PC-3 (cell line): ENCODE measurements around the gene SAMD10. TPM values are rescaled to one million over a fixed set of nuclear protein-coding genes. Genes with fewer than 3 reads are reported as not detected.
"Not testable (repeated sequence)": the region's sequence is repeated elsewhere in the genome, so short reads cannot be mapped to it uniquely, and the experiment has no call there.

Experiments
- ATAC-seq: fragments of 200-7000 bp; cut with Tn5 transposase; 2 replicates; pipeline ENCODE4 v1.9.1; 2020; ENCODE audit warnings: mild to moderate bottlenecking, moderate library complexity
- BruUV-seq: library from RNA; stranded (reverse); fragments of 400-500 nt; replicated peaks from 2 replicates; lab custom pipeline; 2021; lab: Mats Ljungman, UMichigan
- CTCF ChIA-PET: fragments of 300-600 bp; sonication (Branson Sonifier 250); formaldehyde crosslinking; loops from one replicate; lab custom pipeline; 2022; ENCODE audit warnings: antibody characterized with exemption; lab: Charles Lee
- POLR2A ChIA-PET: fragments of 300-600 bp; sonication (Branson Sonifier 250); formaldehyde crosslinking; loops from one replicate; lab custom pipeline; 2022; ENCODE audit warnings: antibody characterized with exemption; ENCODE audit not compliant: unreplicated experiment; lab: Charles Lee
- DNase-seq: peaks from one replicate; pipeline ENCODE4 v3.0.0-alpha.2; 2015
- H2AFZ ChIP-seq: fragments of 300-600 bp; sonication (generic); 2 replicates; pipeline ENCODE4 v1.6.0; 2016; ENCODE audit warnings: antibody characterized with exemption, low read length
- H3F3A ChIP-seq: fragments of 300-600 bp; sonication (generic); one replicate; pipeline ENCODE4 v1.6.0; 2017; ENCODE audit warnings: antibody characterized with exemption, low read length, control low read depth, mild to moderate bottlenecking; ENCODE audit not compliant: unreplicated experiment
- H3K27ac ChIP-seq: fragments of 300-600 bp; sonication (generic); 2 replicates; pipeline ENCODE4 v1.5.1; 2016; ENCODE audit warnings: mild to moderate bottlenecking, low read length
- H3K27me3 ChIP-seq: fragments of 300-600 bp; sonication (generic); 2 replicates; pipeline ENCODE4 v1.6.1; 2016; ENCODE audit warnings: low read length, mixed read lengths
- H3K36me3 ChIP-seq: fragments of 300-600 bp; sonication (generic); 2 replicates; pipeline ENCODE4 v1.6.1; 2016; ENCODE audit warnings: low read depth, mixed run types, low read length, mixed read lengths
- H3K4me1 ChIP-seq: fragments of 300-600 bp; sonication (generic); 2 replicates; pipeline ENCODE4 v1.5.1; 2016; ENCODE audit warnings: low read length; ENCODE audit not compliant: insufficient read depth
- H3K4me2 ChIP-seq: fragments of 300-600 bp; sonication (generic); 2 replicates; pipeline ENCODE4 v1.6.0; 2016; ENCODE audit warnings: low read length
- H3K4me3 ChIP-seq: fragments of 300-600 bp; sonication (generic); 2 replicates; pipeline ENCODE4 v1.5.1; 2016; ENCODE audit warnings: mild to moderate bottlenecking, low read length, mixed read lengths
- H3K79me2 ChIP-seq: fragments of 300-600 bp; sonication (generic); 2 replicates; pipeline ENCODE4 v1.6.1; 2017; ENCODE audit warnings: low read length, mixed read lengths
- H3K9ac ChIP-seq: fragments of 300-600 bp; sonication (generic); 2 replicates; pipeline ENCODE4 v1.6.0; 2016; ENCODE audit warnings: mild to moderate bottlenecking, low read length
- H3K9me2 ChIP-seq: fragments of 300-600 bp; sonication (generic); replicated peaks from 2 replicates; pipeline ENCODE4 v1.6.1; 2016; ENCODE audit warnings: mixed run types, low read length, mixed read lengths
- H3K9me3 ChIP-seq: fragments of 300-600 bp; sonication (generic); 2 replicates; pipeline ENCODE4 v1.6.1; 2016; ENCODE audit warnings: low read length, mixed read lengths
- H4K20me1 ChIP-seq: fragments of 300-600 bp; sonication (generic); 2 replicates; pipeline ENCODE4 v1.6.1; 2016; ENCODE audit warnings: low read length, mixed read lengths
- EZH2 ChIP-seq: fragments of 300-600 bp; sonication (generic); IDR thresholded peaks from one replicate; pipeline ENCODE4 v1.6.1; 2017; ENCODE audit warnings: antibody characterized with exemption, mild to moderate bottlenecking, low read length; ENCODE audit not compliant: unreplicated experiment
- EZH2phosphoT487 ChIP-seq: fragments of 300-600 bp; sonication (generic); IDR thresholded peaks from 2 replicates; pipeline ENCODE4 v1.6.1; 2018; ENCODE audit warnings: mild to moderate bottlenecking, antibody characterized with exemption, low read length, borderline replicate concordance
- intact Hi-C: fragments of 100-400 bp; cut with micrococcal nuclease; formaldehyde crosslinking; loops from 2 replicates; pipeline ENCODE4 v1.9.0; 2023
- total RNA-seq: library from RNA; depleted of rRNA; stranded (reverse); fragments of >200 nt; gene quantifications from 2 replicates; pipeline ENCODE4 v1.2.3, GENCODE V29; 2014
- TF ChIP-seq, protein P1 (sequence below): fragments of 300-600 bp; sonication (generic); conservative IDR thresholded peaks from 2 replicates; pipeline ENCODE4 v1.5.1; 2017; ENCODE audit warnings: antibody characterized with exemption, low read depth, mild to moderate bottlenecking, low read length

The SAMD10 gene
- total RNA-seq, 1 experiment from 2014 or later: 7.4 TPM

DNA sequence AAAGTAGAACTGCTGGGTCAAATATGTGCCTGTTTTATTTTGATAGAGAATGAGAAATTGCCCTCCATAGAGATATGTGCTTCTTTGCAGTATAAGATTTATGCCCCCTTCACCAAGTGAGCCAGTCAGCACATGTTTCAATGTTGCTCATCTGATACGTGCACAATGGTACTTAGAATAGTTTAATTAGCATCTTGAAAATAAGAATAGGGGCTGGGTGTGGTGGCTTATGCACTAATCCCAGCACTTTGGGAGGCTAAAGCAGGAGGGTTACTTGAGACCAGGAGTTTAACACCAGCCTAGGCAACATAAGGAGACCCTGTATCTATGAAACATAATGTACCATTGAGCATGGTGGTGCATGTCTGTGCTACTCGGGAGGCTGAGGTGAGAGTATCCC is 36.2 kb upstream of the SAMD10 start:
- no peak overlapping the region for H3K4me3 ChIP-seq
- no peaks in the 10 kb centered on the region for H3K9me2 ChIP-seq
- H3K9ac ChIP-seq: no peak overlapping the region
- no peaks in the 10 kb centered on the region for H4K20me1 ChIP-seq
- H3K4me2 ChIP-seq: no peak overlapping the region
- no peaks in the 10 kb centered on the region for H3F3A ChIP-seq
- TF ChIP-seq EZH2 (no peak), EZH2phosphoT487 (no peak)
- TF ChIP-seq, protein P1, sequence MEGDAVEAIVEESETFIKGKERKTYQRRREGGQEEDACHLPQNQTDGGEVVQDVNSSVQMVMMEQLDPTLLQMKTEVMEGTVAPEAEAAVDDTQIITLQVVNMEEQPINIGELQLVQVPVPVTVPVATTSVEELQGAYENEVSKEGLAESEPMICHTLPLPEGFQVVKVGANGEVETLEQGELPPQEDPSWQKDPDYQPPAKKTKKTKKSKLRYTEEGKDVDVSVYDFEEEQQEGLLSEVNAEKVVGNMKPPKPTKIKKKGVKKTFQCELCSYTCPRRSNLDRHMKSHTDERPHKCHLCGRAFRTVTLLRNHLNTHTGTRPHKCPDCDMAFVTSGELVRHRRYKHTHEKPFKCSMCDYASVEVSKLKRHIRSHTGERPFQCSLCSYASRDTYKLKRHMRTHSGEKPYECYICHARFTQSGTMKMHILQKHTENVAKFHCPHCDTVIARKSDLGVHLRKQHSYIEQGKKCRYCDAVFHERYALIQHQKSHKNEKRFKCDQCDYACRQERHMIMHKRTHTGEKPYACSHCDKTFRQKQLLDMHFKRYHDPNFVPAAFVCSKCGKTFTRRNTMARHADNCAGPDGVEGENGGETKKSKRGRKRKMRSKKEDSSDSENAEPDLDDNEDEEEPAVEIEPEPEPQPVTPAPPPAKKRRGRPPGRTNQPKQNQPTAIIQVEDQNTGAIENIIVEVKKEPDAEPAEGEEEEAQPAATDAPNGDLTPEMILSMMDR: no peak
- ChIA-PET POLR2A (no interaction called here), CTCF (no interaction called here)
- no peak overlapping the region for H2AFZ ChIP-seq
- no peaks in the 10 kb centered on the region for H3K79me2 ChIP-seq
- H3K36me3 ChIP-seq: peaks cover 38% of the 10 kb centered on the region
- no TSS peak for BruUV-seq
- no peak overlapping the region for H3K27ac ChIP-seq
- H3K9me3 ChIP-seq: no peaks in the 10 kb centered on the region
- intact Hi-C loops: no loop called here
- ATAC-seq (no peak), DNase-seq (no peak)
- no peaks in the 10 kb centered on the region for H3K4me1 ChIP-seq
- H3K27me3 ChIP-seq: no peaks in the 10 kb centered on the region

DNA sequence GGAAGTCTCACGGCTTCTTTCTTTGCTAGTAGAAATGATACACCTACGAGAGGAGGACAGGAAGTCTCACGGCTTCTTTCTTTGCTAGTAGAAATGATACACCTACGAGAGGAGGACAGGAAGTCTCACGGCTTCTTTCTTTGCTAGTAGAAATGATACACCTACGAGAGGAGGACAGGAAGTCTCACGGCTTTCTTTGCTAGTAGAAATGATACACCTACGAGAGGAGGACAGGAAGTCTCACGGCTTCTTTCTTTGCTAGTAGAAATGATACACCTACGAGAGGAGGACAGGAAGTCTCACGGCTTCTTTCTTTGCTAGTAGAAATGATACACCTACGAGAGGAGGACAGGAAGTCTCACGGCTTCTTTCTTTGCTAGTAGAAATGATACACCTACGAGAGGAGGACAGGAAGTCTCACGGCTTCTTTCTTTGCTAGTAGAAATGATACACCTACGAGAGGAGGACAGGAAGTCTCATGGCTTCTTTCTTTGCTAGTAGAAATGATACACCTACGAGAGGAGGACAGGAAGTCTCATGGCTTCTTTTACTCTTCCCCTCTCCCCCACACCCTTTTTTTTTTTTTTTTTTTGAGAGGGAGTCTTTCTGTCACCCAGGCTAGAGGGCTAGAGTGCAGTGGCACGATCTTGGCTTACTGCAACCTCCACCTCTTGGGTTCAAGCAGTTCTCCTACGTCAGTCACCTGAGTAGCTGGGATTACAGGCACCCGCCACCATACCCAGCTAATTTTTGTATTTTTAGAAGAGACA is 33.1 kb upstream of the SAMD10 start:
- H3K79me2 ChIP-seq, H3K4me3 ChIP-seq, H3K9ac ChIP-seq, H3K9me3 ChIP-seq, intact Hi-C loops, H3K4me1 ChIP-seq, POLR2A ChIA-PET, BruUV-seq, H3F3A ChIP-seq, ATAC-seq, H3K4me2 ChIP-seq, H4K20me1 ChIP-seq, CTCF ChIA-PET, H2AFZ ChIP-seq, DNase-seq, H3K9me2 ChIP-seq, H3K27me3 ChIP-seq, H3K27ac ChIP-seq: not testable (repeated sequence)
- H3K36me3 ChIP-seq: peaks cover 54% of the 10 kb centered on the region

DNA sequence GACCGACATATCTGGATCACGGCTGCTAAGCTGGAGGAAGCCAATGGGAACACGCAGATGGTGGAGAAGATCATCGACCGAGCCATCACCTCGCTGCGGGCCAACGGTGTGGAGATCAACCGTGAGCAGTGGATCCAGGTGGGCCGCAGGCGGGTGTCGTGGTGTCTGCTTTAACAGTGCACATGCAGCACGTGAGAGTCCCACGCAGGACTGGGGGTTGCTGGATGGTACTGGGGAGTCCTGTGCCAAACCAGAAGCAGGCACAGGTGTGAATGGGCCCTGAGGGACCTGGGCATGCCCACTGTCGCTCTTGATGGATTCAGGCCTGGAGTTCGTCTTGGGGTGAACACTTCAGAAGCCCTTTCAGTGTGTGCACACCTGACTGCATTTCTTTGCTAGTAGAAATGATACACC is 31.9 kb upstream of the SAMD10 start:
- POLR2A ChIA-PET: no interaction called here
- no peaks in the 10 kb centered on the region for H3K4me1 ChIP-seq
- CTCF ChIA-PET: no interaction called here
- no peak overlapping the region for H2AFZ ChIP-seq
- no TSS peak for BruUV-seq
- H3F3A ChIP-seq: no peaks in the 10 kb centered on the region
- TF ChIP-seq EZH2 (no peak), EZH2phosphoT487 (no peak)
- TF ChIP-seq, protein P1: no peak
- H3K9me2 ChIP-seq: no peaks in the 10 kb centered on the region
- H3K27me3 ChIP-seq: no peaks in the 10 kb centered on the region
- H3K4me2 ChIP-seq: no peak overlapping the region
- H3K9me3 ChIP-seq: no peaks in the 10 kb centered on the region
- intact Hi-C loops: no loop called here
- no peak overlapping the region for H3K4me3 ChIP-seq
- peaks cover 57% of the 10 kb centered on the region for H3K36me3 ChIP-seq
- ATAC-seq: no peak
- 0 out of 2 replicates have a peak, but pooled peaks cover 9% of the 10 kb centered on the region for H3K79me2 ChIP-seq
- H3K27ac ChIP-seq: peak overlapping the region; percentile 32; the same call in 1 of the 2 replicates
- no peak for DNase-seq
- no peak overlapping the region for H3K9ac ChIP-seq
- H4K20me1 ChIP-seq: no peaks in the 10 kb centered on the region
